ENCODE results near the gene ZNF559. TPM values are rescaled to one million over a fixed set of nuclear protein-coding genes. Genes with fewer than 3 reads are reported as not detected.
"Not testable (repeated sequence)": the region's sequence is repeated elsewhere in the genome, so short reads cannot be mapped to it uniquely, and the experiment has no call there.

ZNF559 gene
- total RNA-seq = 42.8 TPM

- FAIRE-seq = no peak
- peak; percentile 84 for DNase-seq (ENCODE audit: low spot score in 2 of 2)
Observed at GRCh38 chr19:9323919-9324583, at the start of gene ZNF559. TSS of gene ZNF559 (plus strand) at chr19:9324179. CDS start at chr19:9338550, 14,371 bp downstream.

GRCh38 chr19:9283485-9283884, 40.5 kb upstream of the ZNF559 start:
- FAIRE-seq = not testable (repeated sequence)

GRCh38 chr19:9289231-9289884, 34.6 kb upstream of the ZNF559 start:
- DNase-seq (ENCODE audit: low spot score in 2 of 2) (no peak), FAIRE-seq (no peak)

More at GRCh38 chr19:9283485-9283884, 40.5 kb upstream of the ZNF559 start:
- DNase-seq (ENCODE audit: low spot score in 2 of 2) = not testable (repeated sequence)

GRCh38 chr19:9295411-9295849, 28.5 kb upstream of the ZNF559 start:
- no peak for DNase-seq (ENCODE audit: low spot score in 2 of 2)
- no peak for FAIRE-seq

GRCh38 chr19:9296336-9296735, 27.6 kb upstream of the ZNF559 start:
- no peak for FAIRE-seq
- DNase-seq (ENCODE audit: low spot score in 2 of 2) = no peak

- FAIRE-seq = no peak
- DNase-seq (ENCODE audit: low spot score in 2 of 2) = no peak
Observed at GRCh38 chr19:9306443-9306842, 17.5 kb upstream of the ZNF559 start.

GRCh38 chr19:9308091-9308770, 15.7 kb upstream of the ZNF559 start:
- FAIRE-seq = no peak

GRCh38 chr19:9309139-9309973, 14.6 kb upstream of the ZNF559 start, which contains the start of gene ZNF699:
TSS of gene ZNF699 (minus strand) at chr19:9309838. CDS start at chr19:9305119, 4,719 bp downstream.
- no peak for FAIRE-seq

More at GRCh38 chr19:9308091-9308770, 15.7 kb upstream of the ZNF559 start:
- DNase-seq (ENCODE audit: low spot score in 2 of 2) = no peak

GRCh38 chr19:9309974-9310446, 14.0 kb upstream of the ZNF559 start:
- DNase-seq (ENCODE audit: low spot score in 2 of 2) (peak; percentile 75 to 80), FAIRE-seq (no peak)

More at GRCh38 chr19:9309139-9309973, 14.6 kb upstream of the ZNF559 start, which contains the start of gene ZNF699:
- DNase-seq (ENCODE audit: low spot score in 2 of 2) = peak; percentile 90

- DNase-seq (ENCODE audit: low spot score in 2 of 2) (no peak), FAIRE-seq (no peak)
Observed at GRCh38 chr19:9313756-9314155, 10.2 kb upstream of the ZNF559 start.

GRCh38 chr19:9321338-9321737, 2.6 kb upstream of the ZNF559 start:
- DNase-seq (ENCODE audit: low spot score in 2 of 2) = no peak
- FAIRE-seq = no peak

GRCh38 chr19:9321756-9322155, 2.2 kb upstream of the ZNF559 start:
- not testable (repeated sequence) for DNase-seq (ENCODE audit: low spot score in 2 of 2); FAIRE-seq

GRCh38 chr19:9322201-9322600, 1.8 kb upstream of the ZNF559 start:
- not testable (repeated sequence) for DNase-seq (ENCODE audit: low spot score in 2 of 2); FAIRE-seq

- peak; percentile 55 to 56 for DNase-seq (ENCODE audit: low spot score in 2 of 2)
- FAIRE-seq = no peak
Observed at GRCh38 chr19:9323557-9323918, 441 bp upstream of the ZNF559 start.

GRCh38 chr19:9324584-9324962, 594 bp downstream of the ZNF559 start:
- DNase-seq (ENCODE audit: low spot score in 2 of 2) (no peak), FAIRE-seq (no peak)

- FAIRE-seq (no peak), DNase-seq (ENCODE audit: low spot score in 2 of 2) (no peak)
Observed at GRCh38 chr19:9329999-9330398, 6.0 kb downstream of the ZNF559 start.

- FAIRE-seq = no peak
- DNase-seq (ENCODE audit: low spot score in 2 of 2) = no peak
Observed at GRCh38 chr19:9342610-9343304, 18.8 kb downstream of the ZNF559 start.

GRCh38 chr19:9345005-9345404, 21.0 kb downstream of the ZNF559 start:
- FAIRE-seq (no peak), DNase-seq (ENCODE audit: low spot score in 2 of 2) (no peak)

GRCh38 chr19:9348253-9348652, 24.3 kb downstream of the ZNF559 start:
- FAIRE-seq (no peak), DNase-seq (ENCODE audit: low spot score in 2 of 2) (no peak)

GRCh38 chr19:9348671-9349070, 24.7 kb downstream of the ZNF559 start:
- DNase-seq (ENCODE audit: low spot score in 2 of 2) = no peak

More at GRCh38 chr19:9348671-9349070, 24.7 kb downstream of the ZNF559 start:
- no peak for FAIRE-seq
